IMR-90 (cell line): ENCODE results near the gene CDKAL1. TPM values are rescaled to one million over a fixed set of nuclear protein-coding genes. Genes with fewer than 3 reads are reported as not detected.

Experiments
- ATAC-seq: fragments of 200-7000 bp; cut with Tn5 transposase; 2 replicates; pipeline ENCODE4 v1.9.1; 2020; ENCODE audit warnings: low read depth, mild to moderate bottlenecking, moderate library complexity
- BruUV-seq: library from RNA; stranded (reverse); fragments of 400-500 nt; replicated peaks from 2 replicates; lab custom pipeline; 2021; lab: Mats Ljungman, UMichigan
- CTCF ChIA-PET: fragments of 300-600 bp; formaldehyde crosslinking; extraction: SDS; loops from one replicate; lab custom pipeline; 2021; ENCODE audit warnings: antibody characterized with exemption; lab: Yijun Ruan, JAX
- POLR2A ChIA-PET: fragments of 300-600 bp; sonication (Branson Sonifier 250); formaldehyde crosslinking; loops from one replicate; lab custom pipeline; 2022; ENCODE audit warnings: antibody characterized with exemption; ENCODE audit not compliant: unreplicated experiment; lab: Charles Lee
- DNase-seq: peaks from one replicate; pipeline ENCODE4 v3.0.0; 2013
- H2AFZ ChIP-seq: replicated peaks from 2 replicates; pipeline ENCODE3; 2013; ENCODE audit warnings: low read length, mild to moderate bottlenecking; ENCODE audit not compliant: poor library complexity
- H2AK5ac ChIP-seq: 2 replicates; pipeline ENCODE4 v1.6.1; 2013; ENCODE audit warnings: low read depth, low read length, inconsistent platforms
- H2AK9ac ChIP-seq: replicated peaks from 2 replicates; pipeline ENCODE3; 2013; ENCODE audit warnings: mild to moderate bottlenecking, low read depth, low read length, moderate library complexity; ENCODE audit not compliant: poor library complexity
- H2BK120ac ChIP-seq: 2 replicates; pipeline ENCODE4 v1.6.1; 2013; ENCODE audit warnings: low read depth, low read length, inconsistent platforms
- H2BK15ac ChIP-seq: 3 replicates; pipeline ENCODE4 v1.6.1; 2013; ENCODE audit warnings: low read depth, low read length, inconsistent platforms
- H2BK20ac ChIP-seq: 2 replicates; pipeline ENCODE4 v1.6.1; 2013; ENCODE audit warnings: low read depth, mild to moderate bottlenecking, inconsistent platforms, low read length, moderate library complexity
- H2BK5ac ChIP-seq: 2 replicates; pipeline ENCODE4 v1.6.1; 2013; ENCODE audit warnings: mild to moderate bottlenecking, low read depth, low read length, inconsistent platforms; ENCODE audit not compliant: poor library complexity, severe bottlenecking
- H3K14ac ChIP-seq: replicated peaks from 2 replicates; pipeline ENCODE4 v1.6.1; 2013; ENCODE audit warnings: low read depth, low read length, inconsistent platforms
- H3K18ac ChIP-seq: 2 replicates; pipeline ENCODE4 v1.6.1; 2013; ENCODE audit warnings: low read depth, low read length, control low read depth
- H3K23ac ChIP-seq: 2 replicates; pipeline ENCODE4 v1.6.1; 2013; ENCODE audit warnings: low read depth, low read length, inconsistent platforms
- H3K27ac ChIP-seq: 2 replicates; pipeline ENCODE4 v1.5.1; 2013; ENCODE audit warnings: mild to moderate bottlenecking, control low read depth, low read length; ENCODE audit not compliant: insufficient read depth
- H3K27me3 ChIP-seq: 2 replicates; pipeline ENCODE4 v1.6.1; 2013; ENCODE audit warnings: low read length; ENCODE audit not compliant: control insufficient read depth, insufficient read depth
- H3K36me3 ChIP-seq: 2 replicates; pipeline ENCODE4 v1.6.1; 2013; ENCODE audit warnings: low read length, mixed read lengths; ENCODE audit not compliant: control insufficient read depth, insufficient read depth
- H3K4ac ChIP-seq: 2 replicates; pipeline ENCODE4 v1.6.1; 2013; ENCODE audit warnings: low read depth, low read length, inconsistent platforms
- H3K4me1 ChIP-seq: 2 replicates; pipeline ENCODE4 v1.6.1; 2013; ENCODE audit warnings: low read length, mixed read lengths; ENCODE audit not compliant: control insufficient read depth, insufficient read depth
- H3K4me2 ChIP-seq: 2 replicates; pipeline ENCODE4 v1.6.1; 2013; ENCODE audit warnings: low read depth, mild to moderate bottlenecking, control low read depth, low read length, moderate library complexity
- H3K4me3 ChIP-seq: 2 replicates; pipeline ENCODE4 v1.5.1; 2013; ENCODE audit warnings: low read depth, mild to moderate bottlenecking, control low read depth, low read length, moderate library complexity; ENCODE audit not compliant: insufficient read depth
- H3K56ac ChIP-seq: 2 replicates; pipeline ENCODE4 v1.6.1; 2013; ENCODE audit warnings: low read length, inconsistent platforms; ENCODE audit not compliant: insufficient read depth; ENCODE audit errors: extremely low read depth
- H3K79me1 ChIP-seq, 2 experiments: 2 replicates each; pipeline ENCODE4 v1.6.1; 2013; ENCODE audit warnings: low read length in 2 of 2, inconsistent platforms in 1 of 2, low read depth in 1 of 2
- H3K9ac ChIP-seq: 2 replicates; pipeline ENCODE4 v1.6.1; 2013; ENCODE audit warnings: low read depth, low read length, control low read depth
- H3K9me1 ChIP-seq: 2 replicates; pipeline ENCODE4 v1.6.1; 2013; ENCODE audit warnings: low read length, inconsistent platforms; ENCODE audit not compliant: insufficient read depth
- H3K9me3 ChIP-seq: 2 replicates; pipeline ENCODE4 v1.6.1; 2013; ENCODE audit warnings: low read length; ENCODE audit not compliant: control insufficient read depth, insufficient read depth
- H4K20me1 ChIP-seq: 2 replicates; pipeline ENCODE4 v1.6.1; 2013; ENCODE audit warnings: low read length, inconsistent platforms; ENCODE audit not compliant: insufficient read depth
- H4K5ac ChIP-seq: 2 replicates; pipeline ENCODE4 v1.6.1; 2013; ENCODE audit warnings: mild to moderate bottlenecking, low read depth, low read length, control low read depth
- H4K8ac ChIP-seq, 2 experiments: 2 replicates each; pipeline ENCODE4 v1.6.1; 2013; ENCODE audit warnings: low read depth in 2 of 2, low read length in 2 of 2, control low read depth in 1 of 2, inconsistent platforms in 1 of 2
- H4K91ac ChIP-seq: 2 replicates; pipeline ENCODE4 v1.6.1; 2013; ENCODE audit warnings: low read depth, low read length, inconsistent platforms; ENCODE audit not compliant: insufficient read depth
- BHLHE40 ChIP-seq: fragments of 150-350 bp; IDR thresholded peaks from 2 replicates; pipeline ENCODE4 v1.6.1; 2016; ENCODE audit warnings: mild to moderate bottlenecking, low read depth, low read length
- CHD1 ChIP-seq: IDR thresholded peaks from 2 replicates; pipeline ENCODE4 v1.6.1; 2012; ENCODE audit warnings: low read depth, low read length, improper control_type of control experiment
- MAZ ChIP-seq: IDR thresholded peaks from 2 replicates; pipeline ENCODE4 v1.6.1; 2012; ENCODE audit warnings: low read depth, mild to moderate bottlenecking, low read length, improper control_type of control experiment, moderate library complexity, borderline replicate concordance
- POLR2A ChIP-seq: IDR thresholded peaks from 2 replicates; pipeline ENCODE4 v1.6.1; 2012; ENCODE audit warnings: mild to moderate bottlenecking, low read depth, low read length
- RCOR1 ChIP-seq: IDR thresholded peaks from 2 replicates; pipeline ENCODE4 v1.6.1; 2012; ENCODE audit warnings: mild to moderate bottlenecking, low read length, improper control_type of control experiment; ENCODE audit not compliant: insufficient replicate concordance
- WGBS, 2 experiments: methylation state at CpG; one replicate each; pipeline versions ENCODE4 v1.1.5 to v1.1.7; 2013; ENCODE audit warnings: missing lambda C conversion rate in 2 of 2; ENCODE audit not compliant: insufficient read length in 1 of 2; ENCODE audit errors: extremely low coverage in 2 of 2; 5-methylcytosine and 5-hydroxymethylcytosine counted together
- dilution Hi-C: fragments of 300-500 bp; cut with HindIII; formaldehyde crosslinking; loops from one replicate; pipeline ENCODE4 v1.14.3; 2018; ENCODE audit warnings: low sequenced_read_pairs; ENCODE audit not compliant: unreplicated experiment
- in situ Hi-C: fragments of 300-500 bp; cut with MboI; formaldehyde crosslinking; loops from 3 replicates; pipeline ENCODE4 v1.14.3; 2019; ENCODE audit warnings: low sequenced_read_pairs, inconsistent platforms, mixed read lengths
- intact Hi-C: fragments of 100-400 bp; cut with micrococcal nuclease; formaldehyde crosslinking; loops from 2 replicates; pipeline ENCODE4 v1.10.0; 2022
- polyA plus RNA-seq, 3 experiments: library from polyadenylated mRNA; depleted of rRNA; stranded (reverse); fragments of >200 nt; gene quantifications; 2 replicates each; pipeline ENCODE4 v1.2.3, GENCODE V29; 2012; ENCODE audit warnings: low replicate concordance in 1 of 3
- total RNA-seq: library from RNA; depleted of rRNA; stranded (reverse); fragments of >200 nt; gene quantifications from 2 replicates; pipeline ENCODE4 v1.2.3, GENCODE V29; 2012
- TF ChIP-seq, protein P1 (sequence below): fragments of 150-350 bp; IDR thresholded peaks from 2 replicates; pipeline ENCODE4 v1.6.1; 2016; ENCODE audit warnings: low read depth, mild to moderate bottlenecking, low read length, moderate library complexity, borderline replicate concordance

CDKAL1 gene
- total and polyA plus RNA-seq, 2 of the 4 experiments (the other 2 are of a cell fraction), result 3.7 to 13.1 TPM

DNA sequence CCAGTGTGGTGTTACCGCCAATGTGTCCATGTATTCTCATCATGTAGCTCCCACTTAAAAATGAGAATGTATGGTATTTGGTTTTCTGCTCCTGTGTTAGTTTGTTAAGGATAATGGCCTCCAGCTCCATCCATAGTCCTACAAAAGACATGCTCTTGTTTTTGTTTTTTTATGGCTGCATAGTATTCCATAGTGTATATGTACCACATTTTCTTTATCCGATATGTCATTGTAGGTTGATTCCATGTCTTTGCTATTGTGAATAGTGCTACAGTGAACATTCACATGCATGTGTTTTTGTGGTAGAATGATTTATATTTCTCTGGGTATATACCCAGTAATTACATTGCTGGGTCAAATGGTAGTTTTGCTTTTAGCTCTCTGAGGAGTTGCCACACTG is 207.2 kb downstream of the CDKAL1 start:
- TF ChIP-seq, protein P1, sequence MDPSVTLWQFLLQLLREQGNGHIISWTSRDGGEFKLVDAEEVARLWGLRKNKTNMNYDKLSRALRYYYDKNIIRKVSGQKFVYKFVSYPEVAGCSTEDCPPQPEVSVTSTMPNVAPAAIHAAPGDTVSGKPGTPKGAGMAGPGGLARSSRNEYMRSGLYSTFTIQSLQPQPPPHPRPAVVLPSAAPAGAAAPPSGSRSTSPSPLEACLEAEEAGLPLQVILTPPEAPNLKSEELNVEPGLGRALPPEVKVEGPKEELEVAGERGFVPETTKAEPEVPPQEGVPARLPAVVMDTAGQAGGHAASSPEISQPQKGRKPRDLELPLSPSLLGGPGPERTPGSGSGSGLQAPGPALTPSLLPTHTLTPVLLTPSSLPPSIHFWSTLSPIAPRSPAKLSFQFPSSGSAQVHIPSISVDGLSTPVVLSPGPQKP, result no peak
- no peak for TF ChIP-seq BHLHE40
- no peak for TF ChIP-seq POLR2A
- TF ChIP-seq CHD1, result no peak
- TF ChIP-seq MAZ, result no peak
- TF ChIP-seq RCOR1, result no peak
- no CpG with 5 or more reads among the region's 2 CpGs for WGBS, 2 experiments
- 0 out of 2 replicates have a peak, but pooled peaks cover 1% of the 10 kb centered on the region for H3K4me1 ChIP-seq
- no peaks in the 10 kb centered on the region for H3K36me3 ChIP-seq
- H3K18ac ChIP-seq, result no peak overlapping the region
- no peak overlapping the region for H4K91ac ChIP-seq
- no peak overlapping the region for H3K27ac ChIP-seq
- H3K9me1 ChIP-seq, result no peaks in the 10 kb centered on the region
- H2AK9ac ChIP-seq, result no peak overlapping the region
- H3K79me1 ChIP-seq, result peaks cover 0 to 9% of the 10 kb centered on the region in 2 experiments; a peak in 2 of 4 replicates
- H2BK15ac ChIP-seq, result no peak overlapping the region
- H3K27me3 ChIP-seq, result no peaks in the 10 kb centered on the region
- H4K8ac ChIP-seq, result no peak overlapping the region
- H2BK5ac ChIP-seq, result no peak overlapping the region
- H2BK20ac ChIP-seq, result no peak overlapping the region
- H2AFZ ChIP-seq, result no peak overlapping the region
- dilution Hi-C loops (no loop called here), intact Hi-C loops (no loop called here), in situ Hi-C loops (no loop called here)
- ChIA-PET POLR2A (no interaction called here), CTCF (no interaction called here)
- no peak overlapping the region for H2BK120ac ChIP-seq
- ATAC-seq (no peak), DNase-seq (no peak)
- H3K23ac ChIP-seq, result no peak overlapping the region
- H2AK5ac ChIP-seq, result no peak overlapping the region
- no peak overlapping the region for H3K4me2 ChIP-seq
- no peaks in the 10 kb centered on the region for H4K20me1 ChIP-seq
- H3K9me3 ChIP-seq, result no peaks in the 10 kb centered on the region
- H3K4ac ChIP-seq, result no peak overlapping the region
- H4K5ac ChIP-seq, result no peak overlapping the region
- no peak overlapping the region for H3K56ac ChIP-seq
- no peak overlapping the region for H3K9ac ChIP-seq
- no peak overlapping the region for H3K14ac ChIP-seq
- BruUV-seq, result no TSS peak
- H3K4me3 ChIP-seq, result no peak overlapping the region
